Right ventricle myocardium superior (tissue), 1 donor: ENCODE data around the gene NTNG1. TPM values are rescaled to one million over a fixed set of nuclear protein-coding genes. Genes with fewer than 3 reads are reported as not detected.

Experiments used
- ATAC-seq: fragments of 200-7000 bp; cut with Tn5 transposase; one replicate; pipeline ENCODE4 v1.9.1; 2020; ENCODE audit warnings: mild to moderate bottlenecking; ENCODE audit not compliant: poor library complexity
- DNase-seq: peaks from one replicate; pipeline ENCODE4 v3.0.0-alpha.2; 2020
- intact Hi-C: fragments of 100-400 bp; cut with DNase I; formaldehyde crosslinking; loops from one replicate; pipeline ENCODE4 v1.11.2; 2022
- total RNA-seq: library from RNA; stranded (reverse); fragmentation: NEBNext Ultra II Directional; extraction: Animal tissue kit (Norgen Biotek cat#: 25700); gene quantifications from one replicate; pipeline ENCODE4 v1.2.1, GENCODE V29; 2021
- donor health status: DM: no; HTN: yes; CAD: no; lungs with severe emphysema.

Gene NTNG1
- total RNA-seq, 1 donor from 2014 or later, result 0.46 TPM

- DNase-seq (no peak), ATAC-seq (no peak)
- intact Hi-C loops, result no loop called here
These were observed 273.7 kb downstream of the NTNG1 start for GRCh38 chr1:107414550-107414949.

DNA sequence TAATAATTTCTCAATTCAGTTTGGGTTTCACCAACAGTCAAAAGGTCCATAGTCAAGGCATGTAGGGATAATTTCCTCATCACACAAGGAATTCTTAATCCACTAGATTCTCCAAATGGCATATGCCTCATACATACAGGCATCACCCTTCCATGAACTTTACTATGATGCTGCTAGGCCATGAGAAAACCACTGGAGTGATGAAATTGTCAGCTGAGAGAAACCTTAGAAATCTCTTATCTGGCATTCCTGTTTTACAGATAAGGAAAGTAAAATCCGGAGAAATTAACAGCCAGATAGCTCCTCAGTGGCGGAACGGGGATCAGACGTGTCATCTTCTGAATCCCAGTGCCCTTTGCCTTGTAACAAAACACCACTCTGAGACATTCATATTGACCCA is 274.4 kb downstream of the NTNG1 start:
- ATAC-seq, result no peak
- intact Hi-C loops, result no loop called here
- no peak for DNase-seq

GRCh38 chr1:107419003-107419402 is 278.2 kb downstream of the NTNG1 start:
- DNase-seq, result no peak
- intact Hi-C loops, result no loop called here
- no peak for ATAC-seq

DNA sequence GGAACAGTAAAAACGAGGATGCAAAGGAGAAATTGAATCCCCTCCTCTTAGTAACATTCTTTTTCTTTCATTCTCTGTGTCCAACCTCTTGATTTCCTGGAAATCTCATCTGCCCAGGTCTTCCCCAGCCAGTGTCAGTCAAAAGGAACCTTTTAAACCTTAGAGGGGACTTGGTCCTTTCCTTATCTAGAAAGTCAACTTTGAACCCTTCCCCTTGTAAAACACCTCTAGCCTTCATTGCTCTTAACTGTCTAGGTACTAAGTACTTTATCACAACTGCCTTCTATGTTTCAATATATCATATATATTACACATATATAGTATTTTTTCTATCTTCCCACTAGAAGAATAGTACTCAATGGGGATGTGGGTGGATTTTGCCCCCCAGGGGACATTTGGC is 282.1 kb downstream of the NTNG1 start:
- ATAC-seq, result no peak
- no peak for DNase-seq
- intact Hi-C loops, result no loop called here

GRCh38 chr1:107430540-107431228 is 289.8 kb downstream of the NTNG1 start:
- no peak for ATAC-seq
- intact Hi-C loops, result no loop called here
- no peak for DNase-seq

- no peak for DNase-seq
- no peak for ATAC-seq
- intact Hi-C loops, result no loop called here
These were observed 291.3 kb downstream of the NTNG1 start for GRCh38 chr1:107432108-107432507.

- no peak for ATAC-seq
- intact Hi-C loops, result no loop called here
- DNase-seq, result no peak
These were observed 292.2 kb downstream of the NTNG1 start for GRCh38 chr1:107433068-107433467.

GRCh38 chr1:107433635-107434360 is 293.0 kb downstream of the NTNG1 start:
- no peak for ATAC-seq
- intact Hi-C loops, result no loop called here
- DNase-seq, result no peak

DNA sequence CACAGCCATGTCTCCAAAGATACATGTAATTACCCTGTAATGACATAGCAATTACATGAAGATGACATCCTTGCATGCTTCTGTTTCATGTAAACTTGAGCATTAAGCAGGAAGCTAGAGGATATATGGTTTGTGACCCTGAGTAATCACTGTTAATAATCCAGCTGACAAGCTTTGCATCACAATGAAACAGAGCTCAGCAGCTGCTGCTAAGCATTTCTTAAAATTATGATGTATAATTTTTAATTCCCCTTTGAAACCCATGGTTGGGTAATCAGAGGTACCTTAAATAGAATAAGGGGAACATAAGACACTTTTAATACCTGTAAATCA is 293.5 kb downstream of the NTNG1 start:
- intact Hi-C loops, result no loop called here
- no peak for DNase-seq
- no peak for ATAC-seq

- ATAC-seq (no peak), DNase-seq (no peak)
- intact Hi-C loops, result no loop called here
These were observed 295.9 kb downstream of the NTNG1 start for GRCh38 chr1:107436552-107437241.

GRCh38 chr1:107439567-107439966 is 298.7 kb downstream of the NTNG1 start:
- intact Hi-C loops, result no loop called here
- ATAC-seq (no peak), DNase-seq (no peak)

DNA sequence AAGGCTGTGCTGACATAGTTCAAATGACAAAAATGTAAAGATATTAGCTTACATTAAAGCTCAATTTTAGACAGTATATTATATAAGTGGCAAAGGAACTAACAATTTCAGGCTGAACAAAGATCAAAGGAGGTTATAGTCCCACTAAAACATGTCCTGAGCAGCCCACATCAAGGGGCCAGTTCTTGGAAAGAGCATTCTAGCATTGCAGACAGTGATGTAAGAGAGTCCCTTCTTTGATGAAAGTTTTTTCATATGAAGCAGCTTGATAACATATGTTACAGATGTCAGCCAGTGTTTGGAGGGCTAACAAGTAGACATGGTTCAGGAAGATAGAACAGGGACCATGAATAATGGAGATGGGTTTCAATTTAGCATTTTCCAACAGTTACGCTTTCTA is 301.7 kb downstream of the NTNG1 start:
- intact Hi-C loops, result no loop called here
- no peak for ATAC-seq
- no peak for DNase-seq

GRCh38 chr1:107443027-107443426 is 302.2 kb downstream of the NTNG1 start:
- intact Hi-C loops, result no loop called here
- ATAC-seq, result no peak

DNA sequence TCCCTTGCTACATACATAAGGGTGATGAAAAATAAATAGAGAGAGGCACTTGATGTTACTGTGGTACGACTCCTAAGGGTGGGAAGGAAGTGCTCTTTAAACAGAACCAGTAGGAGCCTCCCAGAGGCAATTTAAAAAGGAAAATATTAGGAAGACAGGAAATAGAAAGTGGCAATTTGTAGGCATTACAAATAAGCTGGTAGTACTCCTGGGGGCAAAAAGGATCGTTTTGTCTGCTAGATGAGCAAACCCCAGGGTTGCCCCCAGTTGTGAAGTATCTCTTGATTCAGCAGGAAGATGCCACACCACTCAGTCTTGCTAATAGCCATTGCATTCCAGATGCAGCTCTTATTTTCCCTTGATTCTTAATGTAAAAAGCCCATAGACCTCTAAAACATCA is 303.0 kb downstream of the NTNG1 start:
- no peak for ATAC-seq
- no peak for DNase-seq
- intact Hi-C loops, result no loop called here

More at GRCh38 chr1:107443027-107443426, 302.2 kb downstream of the NTNG1 start:
- no peak for DNase-seq

GRCh38 chr1:107444302-107444701 is 303.5 kb downstream of the NTNG1 start:
- DNase-seq (no peak), ATAC-seq (no peak)
- intact Hi-C loops, result no loop called here

- intact Hi-C loops, result no loop called here
- no peak for ATAC-seq
These were observed 308.5 kb downstream of the NTNG1 start for GRCh38 chr1:107449326-107449725.

DNA sequence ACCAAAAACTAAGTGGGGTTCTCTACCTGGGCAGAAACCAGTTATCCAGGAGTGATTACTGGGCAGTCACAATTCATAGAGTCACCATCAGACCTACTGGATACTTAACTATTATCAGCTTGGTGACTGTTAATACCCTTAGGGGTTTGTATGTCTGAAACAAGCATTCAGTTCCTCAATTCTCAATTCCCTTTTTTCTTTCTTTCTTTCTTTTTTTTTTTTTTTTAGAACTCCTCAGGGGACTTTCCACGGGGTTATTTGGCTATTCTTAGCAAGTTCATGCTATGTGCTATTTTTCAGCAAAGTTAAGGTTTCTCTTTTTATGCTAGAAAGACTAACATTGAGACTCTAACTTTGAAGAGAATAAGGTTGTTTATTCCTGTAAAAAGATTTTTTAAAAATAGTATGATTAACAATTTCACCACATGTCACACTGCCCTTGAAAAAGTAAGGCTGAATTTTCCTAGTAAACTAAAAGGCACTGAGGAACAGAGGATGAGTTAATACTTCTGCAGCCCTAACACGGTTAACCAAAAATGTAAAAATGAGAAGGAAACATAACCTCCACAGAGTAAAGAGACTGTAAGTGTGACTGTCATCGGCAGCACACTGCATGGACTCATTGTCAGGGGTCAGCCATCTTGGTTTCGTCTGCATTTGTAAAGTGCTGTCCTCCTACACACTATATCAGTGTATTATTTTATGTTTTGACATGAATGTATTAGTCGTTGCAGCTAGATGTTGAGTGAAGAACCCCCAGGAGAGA is 310.2 kb downstream of the NTNG1 start:
- no peak for ATAC-seq
- intact Hi-C loops, result no loop called here
- DNase-seq, result no peak

More at GRCh38 chr1:107449326-107449725, 308.5 kb downstream of the NTNG1 start:
- DNase-seq, result no peak

DNA sequence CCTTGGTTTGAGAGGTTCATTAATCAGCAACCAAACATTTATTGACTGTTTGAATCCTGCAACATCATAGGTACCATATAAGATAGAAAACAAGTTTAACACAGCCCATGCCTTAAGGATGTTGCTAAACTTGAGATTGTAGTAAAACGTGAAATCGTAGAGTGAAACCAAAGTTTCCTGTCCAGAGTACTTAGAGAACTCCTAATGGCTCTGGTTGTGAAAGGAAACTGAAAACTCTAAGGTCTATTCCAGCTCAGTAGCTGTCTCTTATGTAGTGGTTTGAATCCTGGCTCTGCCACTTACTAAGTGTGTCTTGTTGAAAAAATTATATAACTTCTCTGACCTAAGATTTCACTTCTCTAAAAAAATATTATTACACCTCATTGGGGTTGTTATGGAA is 310.9 kb downstream of the NTNG1 start:
- DNase-seq (no peak), ATAC-seq (no peak)
- intact Hi-C loops, result no loop called here

- intact Hi-C loops, result no loop called here
- DNase-seq (no peak), ATAC-seq (no peak)
These were observed 314.0 kb downstream of the NTNG1 start for GRCh38 chr1:107454791-107455190.
